ENCODE data around the gene GLT1D1.
"Not testable (repeated sequence)": the region's sequence is repeated elsewhere in the genome, so short reads cannot be mapped to it uniquely, and the experiment has no call there.

GLT1D1 gene

GRCh38 chr12:128820723-128821432 is 32.4 kb upstream of the GLT1D1 start:
- peak; percentile 52 for DNase-seq

- DNase-seq: peak; percentile 68
Observed at GRCh38 chr12:128823216-128823915, 29.9 kb upstream of the GLT1D1 start.

GRCh38 chr12:128823916-128824839 is 29.1 kb upstream of the GLT1D1 start, which contains the start of gene SLC15A4:
Gene SLC15A4, minus strand, starts transcription at chr12:128823958. Its CDS starts 15 bp downstream, at chr12:128823943.
- peak; percentile 98 for DNase-seq

GRCh38 chr12:128825835-128826234 is 27.4 kb upstream of the GLT1D1 start:
- DNase-seq: peak; percentile 17

DNA sequence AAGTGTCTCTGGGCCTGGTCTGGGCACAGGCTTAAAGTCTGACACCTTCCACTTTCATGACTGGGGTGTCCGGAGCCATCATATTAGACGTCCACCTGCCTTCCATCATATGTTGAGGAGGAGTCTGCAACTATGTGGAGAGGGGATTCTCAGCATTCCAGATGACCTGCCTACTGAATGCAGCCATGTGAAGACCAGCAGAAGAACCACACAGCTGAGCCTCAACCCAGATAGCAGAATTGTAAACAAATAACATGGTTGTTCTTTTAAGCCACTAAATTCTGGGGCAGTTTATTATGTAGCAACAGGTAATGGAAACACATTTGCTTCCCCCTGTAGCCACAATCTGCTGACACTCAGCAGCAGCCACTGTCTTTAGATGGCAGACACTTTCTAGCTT is 25.6 kb upstream of the GLT1D1 start:
- DNase-seq: no peak

DNA sequence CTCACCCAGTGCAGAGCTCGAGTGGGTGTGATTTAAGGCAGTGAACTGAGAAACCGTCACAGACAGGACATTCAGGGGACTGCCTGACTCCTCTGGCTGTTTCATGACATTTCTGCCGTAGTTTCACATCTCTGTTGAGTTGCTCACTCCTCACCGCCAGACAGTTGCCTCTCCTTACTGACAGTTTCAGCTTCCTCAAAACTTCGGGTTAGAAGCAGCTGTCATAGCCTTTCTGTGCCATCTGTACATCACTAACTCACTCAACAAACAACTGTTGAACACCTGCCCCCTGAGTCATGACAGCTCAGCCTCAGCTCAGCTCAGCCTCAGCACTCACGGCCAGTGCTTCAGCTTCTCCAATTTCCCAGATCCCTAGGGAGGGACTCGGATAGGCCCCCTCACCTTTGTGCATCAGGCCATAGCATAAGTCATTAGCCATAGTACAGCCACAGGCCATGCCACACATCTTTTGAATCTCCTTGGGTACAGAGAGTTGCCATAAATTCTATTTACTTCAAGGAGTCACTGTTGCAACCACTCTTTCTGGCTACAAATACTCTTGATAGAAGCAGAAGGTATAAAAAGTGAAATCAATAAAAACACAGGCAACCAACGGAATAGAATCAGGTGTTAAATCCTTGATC is 23.3 kb upstream of the GLT1D1 start:
- DNase-seq: no peak

GRCh38 chr12:128830505-128830893 is 22.8 kb upstream of the GLT1D1 start:
- no peak for DNase-seq

- DNase-seq: no peak
Observed at GRCh38 chr12:128833418-128833817, 19.9 kb upstream of the GLT1D1 start.

DNA sequence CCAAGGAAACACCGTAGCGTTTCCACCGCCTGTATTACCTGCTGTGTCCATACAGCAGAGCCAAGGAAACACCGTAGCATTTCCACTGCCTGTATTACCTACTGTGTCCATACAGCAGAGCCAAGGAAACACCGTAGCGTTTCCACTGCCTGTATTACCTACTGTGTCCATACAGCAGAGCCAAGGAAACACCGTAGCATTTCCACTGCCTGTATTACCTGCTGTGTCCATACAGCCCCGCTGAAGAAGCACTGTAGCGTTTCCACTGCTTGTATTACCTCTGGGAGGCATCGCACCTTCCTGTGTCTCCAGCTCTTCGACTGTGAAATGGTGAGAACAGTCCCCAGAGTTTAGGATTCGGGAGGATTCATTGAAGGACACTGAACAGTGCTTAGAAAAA is 13.4 kb upstream of the GLT1D1 start:
- DNase-seq: not testable (repeated sequence)

DNA sequence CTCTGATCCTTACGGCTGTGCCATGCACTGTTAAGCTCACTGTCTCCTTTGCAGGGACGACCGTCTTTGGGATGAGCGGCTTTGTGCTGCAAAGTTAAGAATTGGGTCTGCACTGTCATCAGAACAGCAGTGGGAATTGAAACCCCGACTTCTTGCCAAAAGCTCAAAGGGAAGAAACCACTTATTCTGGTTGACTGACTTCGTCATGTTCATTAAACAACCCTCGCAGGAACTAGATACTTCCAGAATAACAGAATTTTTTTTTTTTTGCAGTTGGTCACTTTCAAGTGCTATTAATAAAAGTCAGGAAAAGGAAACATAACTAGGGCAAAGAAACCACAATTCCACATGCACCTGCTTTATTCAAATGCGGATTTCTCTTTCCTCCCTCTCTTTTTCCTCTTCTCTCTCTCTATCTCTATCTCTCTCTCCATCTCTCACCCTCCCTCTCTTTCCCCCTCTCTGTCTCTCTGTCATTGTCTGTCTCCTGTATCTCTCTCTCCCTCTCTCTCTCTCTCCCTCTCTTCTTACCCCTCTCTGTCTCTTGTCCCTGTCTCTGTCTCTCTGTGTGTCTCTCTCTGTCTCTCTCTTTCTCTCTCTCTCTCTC is 12.3 kb upstream of the GLT1D1 start:
- DNase-seq: no peak

- DNase-seq: no peak
Observed at GRCh38 chr12:128842579-128842978, 10.7 kb upstream of the GLT1D1 start.

DNA sequence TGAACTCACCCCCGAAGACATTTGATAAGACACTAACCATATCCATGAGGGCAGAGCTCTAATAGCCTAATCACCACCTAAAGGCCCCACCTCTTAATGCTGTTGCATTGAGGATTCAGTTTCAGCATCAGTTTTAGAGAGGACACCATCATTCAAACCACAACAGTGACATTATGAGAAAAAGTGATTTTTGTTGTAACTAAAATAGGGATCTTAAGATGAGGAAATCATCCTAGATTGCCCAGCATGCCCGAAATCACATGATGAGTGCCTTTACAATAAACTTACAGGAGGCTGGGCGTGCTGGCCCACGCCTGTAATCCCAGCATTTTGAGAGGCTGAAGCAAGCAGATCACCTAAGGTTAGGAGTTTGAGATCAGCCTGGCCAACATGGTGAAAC is 9.7 kb upstream of the GLT1D1 start:
- no peak for DNase-seq

GRCh38 chr12:128844031-128844635 is 9.1 kb upstream of the GLT1D1 start:
- DNase-seq: no peak

- not testable (repeated sequence) for DNase-seq
Observed at GRCh38 chr12:128846671-128847070, 6.6 kb upstream of the GLT1D1 start.

DNA sequence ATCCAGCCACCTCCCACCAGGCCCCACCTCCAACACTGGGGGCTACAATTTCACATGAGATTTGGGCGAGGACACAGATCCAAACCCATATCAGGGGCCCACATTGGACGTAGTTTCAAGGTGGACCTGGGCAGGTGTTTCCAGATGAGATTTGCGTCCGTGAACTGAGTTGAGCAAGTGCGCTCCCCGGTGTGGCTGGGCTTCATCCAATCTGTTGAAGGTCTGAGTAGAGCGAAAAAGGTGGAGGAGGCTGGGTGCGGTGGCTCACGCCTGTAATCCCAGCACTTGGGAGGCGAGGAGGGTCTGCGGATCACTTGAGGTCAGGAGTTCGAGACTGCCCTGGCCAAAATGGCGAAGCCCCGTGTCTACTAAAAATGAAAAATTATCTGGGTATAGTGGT is 4.9 kb upstream of the GLT1D1 start:
- no peak for DNase-seq

- not testable (repeated sequence) for DNase-seq
Observed at GRCh38 chr12:128849806-128850205, 3.5 kb upstream of the GLT1D1 start.

GRCh38 chr12:128850400-128850799 is 2.9 kb upstream of the GLT1D1 start:
- no peak for DNase-seq

DNA sequence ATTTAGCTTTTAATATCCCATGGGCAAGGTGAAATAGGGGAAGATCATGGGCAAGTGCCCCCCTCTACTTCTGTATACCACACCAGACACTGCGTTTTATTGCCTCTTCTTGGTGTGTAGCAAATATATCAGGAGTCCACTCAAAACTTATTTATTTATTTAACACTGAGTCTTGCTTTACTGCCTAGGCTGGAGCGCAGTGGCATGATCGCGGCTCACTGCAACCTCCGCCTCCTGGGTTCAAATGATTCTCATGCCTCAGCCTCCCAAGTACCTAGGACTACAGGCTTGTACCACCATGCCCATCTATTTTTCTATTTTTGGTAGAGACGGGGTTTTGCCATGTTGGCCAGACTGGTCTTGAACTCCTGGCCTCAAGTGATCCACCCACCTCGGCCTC is 1.8 kb upstream of the GLT1D1 start:
- DNase-seq: not testable (repeated sequence)

DNA sequence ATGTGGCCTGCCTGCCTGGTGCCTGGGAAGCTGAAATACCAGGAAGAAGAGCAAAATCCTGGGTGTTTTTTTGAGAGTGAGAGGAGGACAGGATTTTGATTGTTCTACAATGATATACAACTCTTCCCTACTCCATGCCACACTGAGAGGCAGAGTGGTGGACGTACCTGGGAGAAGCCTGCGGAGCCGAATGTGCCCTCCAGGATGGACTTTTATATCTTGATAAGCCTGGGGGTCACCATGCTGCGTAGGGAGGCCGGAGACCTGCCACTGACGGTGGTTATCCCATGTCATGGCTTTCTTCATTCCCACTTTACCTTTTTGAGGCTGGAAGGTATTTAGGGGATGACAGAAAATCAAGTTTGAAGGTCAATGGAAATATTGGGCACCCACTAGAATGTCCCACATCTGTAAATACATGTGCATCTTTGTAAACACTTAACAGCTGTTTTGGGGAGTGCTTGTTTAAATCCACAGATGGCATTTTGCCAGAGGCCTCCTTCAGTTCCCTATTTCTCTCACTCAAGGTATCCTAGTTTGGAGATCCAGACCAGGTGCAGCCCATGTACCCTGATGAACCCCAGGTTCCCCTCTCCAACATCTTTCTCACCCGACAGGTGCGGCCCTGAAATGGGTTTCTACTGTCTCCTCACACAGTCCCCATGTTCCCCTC is 1.1 kb upstream of the GLT1D1 start:
- DNase-seq: no peak

DNA sequence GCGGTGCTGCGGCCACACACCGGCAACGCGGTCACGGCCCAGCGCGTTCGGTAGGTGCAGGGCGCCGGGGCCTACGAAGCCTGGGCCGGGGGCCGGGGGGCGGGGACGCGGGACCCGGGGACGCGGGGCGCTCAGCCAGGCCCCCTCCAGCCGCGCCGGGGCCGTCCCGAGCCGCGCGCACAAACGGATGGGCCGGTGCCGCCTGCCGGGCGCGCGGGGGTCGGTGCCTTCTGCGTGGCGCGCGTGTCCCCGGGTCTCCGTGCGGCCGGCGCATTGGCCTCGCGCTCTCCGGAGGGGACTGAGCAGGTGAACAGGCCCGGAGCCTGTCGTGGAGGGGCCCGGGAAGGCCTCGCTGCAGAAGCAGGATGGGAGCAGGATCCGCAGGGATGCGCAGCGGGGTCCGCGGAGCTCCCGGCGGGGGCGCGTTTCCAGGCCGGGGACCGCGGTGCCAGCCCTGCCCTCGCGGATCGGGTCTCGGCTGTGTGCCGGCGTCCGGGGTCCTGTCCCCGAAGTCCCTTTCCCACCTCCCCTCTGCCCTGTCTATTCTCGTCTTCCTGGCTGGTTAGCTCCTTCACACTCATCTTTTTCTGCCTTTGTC is 421 bp downstream of the GLT1D1 start:
- DNase-seq: no peak

All from activated CD8-positive, alpha-beta memory T cell treated with anti-CD3 and anti-CD28 coated beads for 24 hours (primary cell).